Measurements from ENCODE around the gene WNT7B.

Gene WNT7B

GRCh38 chr22:45949258-45949870 lies 27.6 kb downstream of the WNT7B start:
- H3K27ac ChIP-seq, result no peak overlapping the region
- no peak for TF ChIP-seq ZFX (IDR thresholded peaks at IDR 0.05; ENCODE audit: borderline replicate concordance)
- TF ChIP-seq, protein P1, sequence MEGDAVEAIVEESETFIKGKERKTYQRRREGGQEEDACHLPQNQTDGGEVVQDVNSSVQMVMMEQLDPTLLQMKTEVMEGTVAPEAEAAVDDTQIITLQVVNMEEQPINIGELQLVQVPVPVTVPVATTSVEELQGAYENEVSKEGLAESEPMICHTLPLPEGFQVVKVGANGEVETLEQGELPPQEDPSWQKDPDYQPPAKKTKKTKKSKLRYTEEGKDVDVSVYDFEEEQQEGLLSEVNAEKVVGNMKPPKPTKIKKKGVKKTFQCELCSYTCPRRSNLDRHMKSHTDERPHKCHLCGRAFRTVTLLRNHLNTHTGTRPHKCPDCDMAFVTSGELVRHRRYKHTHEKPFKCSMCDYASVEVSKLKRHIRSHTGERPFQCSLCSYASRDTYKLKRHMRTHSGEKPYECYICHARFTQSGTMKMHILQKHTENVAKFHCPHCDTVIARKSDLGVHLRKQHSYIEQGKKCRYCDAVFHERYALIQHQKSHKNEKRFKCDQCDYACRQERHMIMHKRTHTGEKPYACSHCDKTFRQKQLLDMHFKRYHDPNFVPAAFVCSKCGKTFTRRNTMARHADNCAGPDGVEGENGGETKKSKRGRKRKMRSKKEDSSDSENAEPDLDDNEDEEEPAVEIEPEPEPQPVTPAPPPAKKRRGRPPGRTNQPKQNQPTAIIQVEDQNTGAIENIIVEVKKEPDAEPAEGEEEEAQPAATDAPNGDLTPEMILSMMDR (IDR thresholded peaks at IDR 0.05), result no peak

GRCh38 chr22:45948081-45948648 lies 28.8 kb downstream of the WNT7B start:
- TF ChIP-seq, protein P1 (IDR thresholded peaks at IDR 0.05), result no peak
- no peak for TF ChIP-seq ZFX (IDR thresholded peaks at IDR 0.05; ENCODE audit: borderline replicate concordance)
- no peak overlapping the region for H3K27ac ChIP-seq

DNA sequence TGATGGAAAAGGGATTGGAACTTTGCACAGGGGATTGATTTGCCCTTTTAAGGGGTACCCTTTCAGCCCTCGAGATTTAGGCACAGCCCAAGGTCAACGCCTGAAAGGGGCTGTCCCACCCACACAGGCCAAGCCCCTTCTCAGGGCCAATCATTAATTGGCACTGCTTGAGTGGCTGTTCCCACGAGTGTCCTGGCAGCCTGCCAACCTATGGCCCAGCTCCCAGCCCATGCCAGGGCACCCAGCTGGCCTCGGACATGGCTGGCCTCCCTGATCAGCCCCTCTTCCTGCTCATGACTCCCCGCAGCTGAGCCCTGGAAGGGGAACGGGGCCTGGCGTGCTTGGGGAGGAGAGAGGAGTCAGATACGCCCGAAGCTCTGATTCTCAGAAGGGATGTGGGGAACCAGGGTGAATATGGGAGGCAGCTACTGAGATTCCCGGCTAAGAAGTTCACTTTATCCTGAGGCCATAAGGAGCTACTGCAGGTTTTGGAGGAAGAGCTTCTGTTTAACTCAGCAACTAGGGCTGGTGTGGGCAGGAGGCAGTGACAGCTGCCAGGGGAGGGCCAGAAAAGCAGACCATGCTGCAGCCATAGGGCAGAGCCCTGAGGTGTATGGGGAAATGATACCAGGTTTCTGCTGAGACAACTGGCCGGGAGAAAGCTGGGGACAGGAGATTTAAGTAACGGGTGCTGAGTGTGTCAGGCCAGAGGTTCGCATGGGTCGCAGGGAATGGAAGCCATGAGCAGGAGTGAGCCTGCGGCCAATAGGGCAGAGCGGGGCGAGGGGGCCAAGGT lies 30.0 kb downstream of the WNT7B start:
- TF ChIP-seq, protein P1 (IDR thresholded peaks at IDR 0.05), result no peak
- TF ChIP-seq ZFX (IDR thresholded peaks at IDR 0.05; ENCODE audit: borderline replicate concordance), result no peak
- H3K27ac ChIP-seq, result no peak overlapping the region

- TF ChIP-seq, protein P1 (IDR thresholded peaks at IDR 0.05), result no peak
- TF ChIP-seq ZFX (IDR thresholded peaks at IDR 0.05; ENCODE audit: borderline replicate concordance), result no peak
- H3K27ac ChIP-seq, result no peak overlapping the region
Measured at GRCh38 chr22:45945621-45946106, 31.3 kb downstream of the WNT7B start.

DNA sequence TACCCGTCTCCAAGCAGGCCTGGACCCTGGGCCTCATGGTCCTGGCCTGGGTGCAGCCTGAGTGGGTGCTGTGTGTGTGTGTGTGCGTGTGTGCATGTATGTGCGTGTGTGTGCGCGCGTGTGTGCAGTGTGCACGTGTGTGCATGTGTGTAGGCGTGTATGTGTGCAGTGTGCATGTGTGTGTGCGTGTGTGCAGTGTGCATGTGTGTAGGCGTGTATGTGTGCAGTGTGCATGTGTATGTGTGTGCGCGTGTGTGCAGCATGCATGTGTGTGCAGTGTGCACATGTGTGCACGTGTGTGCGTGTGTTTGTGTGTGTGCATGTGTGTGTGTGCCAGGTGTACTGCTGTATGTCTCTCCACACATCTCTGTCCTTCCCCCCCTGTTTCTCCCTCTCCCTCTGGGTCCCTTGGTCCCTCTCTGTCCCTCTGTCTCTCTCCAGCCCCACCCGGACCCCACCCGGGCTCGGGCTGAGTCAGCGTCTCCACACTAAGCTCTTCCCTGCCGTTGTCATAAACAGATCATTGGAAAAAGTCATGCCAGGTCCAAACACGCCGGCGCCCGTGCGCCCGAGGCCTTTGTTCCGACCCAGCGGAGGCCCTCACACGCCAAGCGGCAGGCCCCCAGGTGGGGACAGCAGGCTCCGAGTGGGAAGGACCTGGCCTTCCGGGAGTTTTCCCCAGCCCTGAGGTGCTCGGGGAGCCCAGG lies 34.0 kb downstream of the WNT7B start:
- H3K27ac ChIP-seq, result no peak overlapping the region
- TF ChIP-seq, protein P1 (IDR thresholded peaks at IDR 0.05), result no peak
- TF ChIP-seq ZFX (IDR thresholded peaks at IDR 0.05; ENCODE audit: borderline replicate concordance), result no peak

- no peak overlapping the region for H3K27ac ChIP-seq
- TF ChIP-seq, protein P1 (IDR thresholded peaks at IDR 0.05), result no peak
- TF ChIP-seq ZFX (IDR thresholded peaks at IDR 0.05; ENCODE audit: borderline replicate concordance), result no peak
Measured at GRCh38 chr22:45942344-45942743, 34.6 kb downstream of the WNT7B start.
